IMR-90 (cell line): Measurements from ENCODE around the gene BDNF. TPM values are rescaled to one million over a fixed set of nuclear protein-coding genes. Genes with fewer than 3 reads are reported as not detected.
A peak's percentile ranks its signal among the peaks of the same experiment; 100 is the strongest.

Experiments
- ATAC-seq: fragments of 200-7000 bp; cut with Tn5 transposase; 2 replicates; pipeline ENCODE4 v1.9.1; 2020; ENCODE audit warnings: low read depth, mild to moderate bottlenecking, moderate library complexity
- BruUV-seq: library from RNA; stranded (reverse); fragments of 400-500 nt; replicated peaks from 2 replicates; lab custom pipeline; 2021; lab: Mats Ljungman, UMichigan
- CTCF ChIA-PET: fragments of 300-600 bp; formaldehyde crosslinking; extraction: SDS; loops from one replicate; lab custom pipeline; 2021; ENCODE audit warnings: antibody characterized with exemption; lab: Yijun Ruan, JAX
- POLR2A ChIA-PET: fragments of 300-600 bp; sonication (Branson Sonifier 250); formaldehyde crosslinking; loops from one replicate; lab custom pipeline; 2022; ENCODE audit warnings: antibody characterized with exemption; ENCODE audit not compliant: unreplicated experiment; lab: Charles Lee
- DNase-seq: peaks from one replicate; pipeline ENCODE4 v3.0.0; 2013
- H2AFZ ChIP-seq: replicated peaks from 2 replicates; pipeline ENCODE3; 2013; ENCODE audit warnings: low read length, mild to moderate bottlenecking; ENCODE audit not compliant: poor library complexity
- H2AK5ac ChIP-seq: 2 replicates; pipeline ENCODE4 v1.6.1; 2013; ENCODE audit warnings: low read depth, low read length, inconsistent platforms
- H2AK9ac ChIP-seq: replicated peaks from 2 replicates; pipeline ENCODE3; 2013; ENCODE audit warnings: mild to moderate bottlenecking, low read depth, low read length, moderate library complexity; ENCODE audit not compliant: poor library complexity
- H2BK120ac ChIP-seq: 2 replicates; pipeline ENCODE4 v1.6.1; 2013; ENCODE audit warnings: low read depth, low read length, inconsistent platforms
- H2BK15ac ChIP-seq: 3 replicates; pipeline ENCODE4 v1.6.1; 2013; ENCODE audit warnings: low read depth, low read length, inconsistent platforms
- H2BK20ac ChIP-seq: 2 replicates; pipeline ENCODE4 v1.6.1; 2013; ENCODE audit warnings: low read depth, mild to moderate bottlenecking, inconsistent platforms, low read length, moderate library complexity
- H2BK5ac ChIP-seq: 2 replicates; pipeline ENCODE4 v1.6.1; 2013; ENCODE audit warnings: mild to moderate bottlenecking, low read depth, low read length, inconsistent platforms; ENCODE audit not compliant: poor library complexity, severe bottlenecking
- H3K14ac ChIP-seq: replicated peaks from 2 replicates; pipeline ENCODE4 v1.6.1; 2013; ENCODE audit warnings: low read depth, low read length, inconsistent platforms
- H3K18ac ChIP-seq: 2 replicates; pipeline ENCODE4 v1.6.1; 2013; ENCODE audit warnings: low read depth, low read length, control low read depth
- H3K23ac ChIP-seq: 2 replicates; pipeline ENCODE4 v1.6.1; 2013; ENCODE audit warnings: low read depth, low read length, inconsistent platforms
- H3K27ac ChIP-seq: 2 replicates; pipeline ENCODE4 v1.5.1; 2013; ENCODE audit warnings: mild to moderate bottlenecking, control low read depth, low read length; ENCODE audit not compliant: insufficient read depth
- H3K27me3 ChIP-seq: 2 replicates; pipeline ENCODE4 v1.6.1; 2013; ENCODE audit warnings: low read length; ENCODE audit not compliant: control insufficient read depth, insufficient read depth
- H3K36me3 ChIP-seq: 2 replicates; pipeline ENCODE4 v1.6.1; 2013; ENCODE audit warnings: low read length, mixed read lengths; ENCODE audit not compliant: control insufficient read depth, insufficient read depth
- H3K4ac ChIP-seq: 2 replicates; pipeline ENCODE4 v1.6.1; 2013; ENCODE audit warnings: low read depth, low read length, inconsistent platforms
- H3K4me1 ChIP-seq: 2 replicates; pipeline ENCODE4 v1.6.1; 2013; ENCODE audit warnings: low read length, mixed read lengths; ENCODE audit not compliant: control insufficient read depth, insufficient read depth
- H3K4me2 ChIP-seq: 2 replicates; pipeline ENCODE4 v1.6.1; 2013; ENCODE audit warnings: low read depth, mild to moderate bottlenecking, control low read depth, low read length, moderate library complexity
- H3K4me3 ChIP-seq: 2 replicates; pipeline ENCODE4 v1.5.1; 2013; ENCODE audit warnings: low read depth, mild to moderate bottlenecking, control low read depth, low read length, moderate library complexity; ENCODE audit not compliant: insufficient read depth
- H3K56ac ChIP-seq: 2 replicates; pipeline ENCODE4 v1.6.1; 2013; ENCODE audit warnings: low read length, inconsistent platforms; ENCODE audit not compliant: insufficient read depth; ENCODE audit errors: extremely low read depth
- H3K79me1 ChIP-seq, 2 experiments: 2 replicates each; pipeline ENCODE4 v1.6.1; 2013; ENCODE audit warnings: low read length in 2 of 2, inconsistent platforms in 1 of 2, low read depth in 1 of 2
- H3K9ac ChIP-seq: 2 replicates; pipeline ENCODE4 v1.6.1; 2013; ENCODE audit warnings: low read depth, low read length, control low read depth
- H3K9me1 ChIP-seq: 2 replicates; pipeline ENCODE4 v1.6.1; 2013; ENCODE audit warnings: low read length, inconsistent platforms; ENCODE audit not compliant: insufficient read depth
- H3K9me3 ChIP-seq: 2 replicates; pipeline ENCODE4 v1.6.1; 2013; ENCODE audit warnings: low read length; ENCODE audit not compliant: control insufficient read depth, insufficient read depth
- H4K20me1 ChIP-seq: 2 replicates; pipeline ENCODE4 v1.6.1; 2013; ENCODE audit warnings: low read length, inconsistent platforms; ENCODE audit not compliant: insufficient read depth
- H4K5ac ChIP-seq: 2 replicates; pipeline ENCODE4 v1.6.1; 2013; ENCODE audit warnings: mild to moderate bottlenecking, low read depth, low read length, control low read depth
- H4K8ac ChIP-seq, 2 experiments: 2 replicates each; pipeline ENCODE4 v1.6.1; 2013; ENCODE audit warnings: low read depth in 2 of 2, low read length in 2 of 2, control low read depth in 1 of 2, inconsistent platforms in 1 of 2
- H4K91ac ChIP-seq: 2 replicates; pipeline ENCODE4 v1.6.1; 2013; ENCODE audit warnings: low read depth, low read length, inconsistent platforms; ENCODE audit not compliant: insufficient read depth
- ELK1 ChIP-seq: fragments of 150-350 bp; IDR thresholded peaks from 2 replicates; pipeline ENCODE4 v1.6.1; 2016; ENCODE audit warnings: low read depth, mild to moderate bottlenecking, low read length, moderate library complexity, borderline replicate concordance
- MXI1 ChIP-seq: IDR thresholded peaks from 2 replicates; pipeline ENCODE4 v1.6.1; 2012; ENCODE audit warnings: low read depth, mild to moderate bottlenecking, low read length, moderate library complexity, borderline replicate concordance
- NFE2L2 ChIP-seq: fragments of 150-350 bp; IDR thresholded peaks from 2 replicates; pipeline ENCODE4 v1.6.1; 2016; ENCODE audit warnings: low read depth, mild to moderate bottlenecking, low read length
- POLR2A ChIP-seq: IDR thresholded peaks from 2 replicates; pipeline ENCODE4 v1.6.1; 2012; ENCODE audit warnings: mild to moderate bottlenecking, low read depth, low read length
- RAD21 ChIP-seq: IDR thresholded peaks from 2 replicates; pipeline ENCODE4 v1.6.1; 2012; ENCODE audit warnings: low read length, improper control_type of control experiment
- SMC3 ChIP-seq: fragments of 150-350 bp; IDR thresholded peaks from 2 replicates; pipeline ENCODE4 v1.6.1; 2016; ENCODE audit warnings: low read depth, mild to moderate bottlenecking, antibody characterized with exemption, low read length, moderate library complexity
- WGBS, 2 experiments: methylation state at CpG; one replicate each; pipeline versions ENCODE4 v1.1.5 to v1.1.7; 2013; ENCODE audit warnings: missing lambda C conversion rate in 2 of 2; ENCODE audit not compliant: insufficient read length in 1 of 2; ENCODE audit errors: extremely low coverage in 2 of 2; 5-methylcytosine and 5-hydroxymethylcytosine counted together
- dilution Hi-C: fragments of 300-500 bp; cut with HindIII; formaldehyde crosslinking; loops from one replicate; pipeline ENCODE4 v1.14.3; 2018; ENCODE audit warnings: low sequenced_read_pairs; ENCODE audit not compliant: unreplicated experiment
- in situ Hi-C: fragments of 300-500 bp; cut with MboI; formaldehyde crosslinking; loops from 3 replicates; pipeline ENCODE4 v1.14.3; 2019; ENCODE audit warnings: low sequenced_read_pairs, inconsistent platforms, mixed read lengths
- intact Hi-C: fragments of 100-400 bp; cut with micrococcal nuclease; formaldehyde crosslinking; loops from 2 replicates; pipeline ENCODE4 v1.10.0; 2022
- polyA plus RNA-seq, 3 experiments: library from polyadenylated mRNA; depleted of rRNA; stranded (reverse); fragments of >200 nt; gene quantifications; 2 replicates each; pipeline ENCODE4 v1.2.3, GENCODE V29; 2012; ENCODE audit warnings: low replicate concordance in 1 of 3
- total RNA-seq: library from RNA; depleted of rRNA; stranded (reverse); fragments of >200 nt; gene quantifications from 2 replicates; pipeline ENCODE4 v1.2.3, GENCODE V29; 2012
- TF ChIP-seq, protein P1 (sequence below): conservative IDR thresholded peaks from 2 replicates; pipeline ENCODE4 v1.5.1; 2012; ENCODE audit warnings: mild to moderate bottlenecking, low read depth, low read length, improper control_type of control experiment

Gene BDNF
- total and polyA plus RNA-seq, 2 of the 4 experiments (the other 2 are of a cell fraction) = 94.8 to 152 TPM

DNA sequence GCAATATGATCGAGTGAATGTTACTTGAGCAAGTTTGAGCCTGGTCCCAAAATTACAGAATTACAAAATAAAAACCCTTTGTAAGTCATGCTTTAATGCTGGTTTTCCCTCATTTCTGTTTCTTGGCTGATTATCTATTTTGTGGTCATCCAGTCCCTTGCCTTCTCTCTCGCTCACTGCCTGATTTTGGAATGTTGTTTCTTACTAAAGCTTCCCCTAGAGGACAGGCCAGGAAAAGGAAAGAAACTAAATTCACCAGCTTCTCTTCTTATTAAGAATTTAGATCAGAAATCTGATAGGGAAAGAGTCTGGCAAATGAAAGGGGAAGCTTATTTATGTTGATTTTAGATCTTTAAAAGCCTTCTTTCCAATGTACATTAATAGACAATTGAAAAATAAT lies 16.6 kb upstream of the BDNF start:
- no peaks in the 10 kb centered on the region for H4K20me1 ChIP-seq
- intact Hi-C loops = loop anchor here (5.0 to 10.0 kb wide), 6 partner anchors 510 to 1615 kb away; no protein-coding TSS in a partner anchor
- no peak overlapping the region; a peak in 1 of 4 replicates for H4K8ac ChIP-seq
- ChIA-PET POLR2A (no interaction called here), CTCF (interaction anchor here (0.7 to 2.3 kb wide), 11 partner anchors 10 to 1612 kb away, joined by 3 to 8 read pairs (median 3); no protein-coding TSS in a partner anchor)
- no peak overlapping the region for H3K4ac ChIP-seq
- no peak overlapping the region for H4K5ac ChIP-seq
- peaks cover 12 to 16% of the 10 kb centered on the region in 2 experiments for H3K79me1 ChIP-seq
- H3K4me1 ChIP-seq = peaks cover 3% of the 10 kb centered on the region
- TF ChIP-seq MXI1 (no peak), SMC3 (peak; percentile 24; the same call in 1 of the 2 replicates), RAD21 (peak; percentile 49), POLR2A (no peak), NFE2L2 (no peak), ELK1 (no peak)
- TF ChIP-seq, protein P1, sequence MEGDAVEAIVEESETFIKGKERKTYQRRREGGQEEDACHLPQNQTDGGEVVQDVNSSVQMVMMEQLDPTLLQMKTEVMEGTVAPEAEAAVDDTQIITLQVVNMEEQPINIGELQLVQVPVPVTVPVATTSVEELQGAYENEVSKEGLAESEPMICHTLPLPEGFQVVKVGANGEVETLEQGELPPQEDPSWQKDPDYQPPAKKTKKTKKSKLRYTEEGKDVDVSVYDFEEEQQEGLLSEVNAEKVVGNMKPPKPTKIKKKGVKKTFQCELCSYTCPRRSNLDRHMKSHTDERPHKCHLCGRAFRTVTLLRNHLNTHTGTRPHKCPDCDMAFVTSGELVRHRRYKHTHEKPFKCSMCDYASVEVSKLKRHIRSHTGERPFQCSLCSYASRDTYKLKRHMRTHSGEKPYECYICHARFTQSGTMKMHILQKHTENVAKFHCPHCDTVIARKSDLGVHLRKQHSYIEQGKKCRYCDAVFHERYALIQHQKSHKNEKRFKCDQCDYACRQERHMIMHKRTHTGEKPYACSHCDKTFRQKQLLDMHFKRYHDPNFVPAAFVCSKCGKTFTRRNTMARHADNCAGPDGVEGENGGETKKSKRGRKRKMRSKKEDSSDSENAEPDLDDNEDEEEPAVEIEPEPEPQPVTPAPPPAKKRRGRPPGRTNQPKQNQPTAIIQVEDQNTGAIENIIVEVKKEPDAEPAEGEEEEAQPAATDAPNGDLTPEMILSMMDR = peak; percentile 60
- no peaks in the 10 kb centered on the region for H3K9me3 ChIP-seq
- in situ Hi-C loops = loop anchor here (10.0 to 25.0 kb wide), 4 partner anchors 218 to 1445 kb away; no protein-coding TSS in a partner anchor
- H3K23ac ChIP-seq = peak overlapping the region; percentile 52; the same call in 1 of the 2 replicates
- no peaks in the 10 kb centered on the region for H3K27me3 ChIP-seq
- no peak overlapping the region for H2AK5ac ChIP-seq
- WGBS, 2 experiments = no CpG with 5 or more reads among the region's 2 CpGs
- H3K14ac ChIP-seq = no peak overlapping the region
- H3K18ac ChIP-seq = no peak overlapping the region
- no peak overlapping the region for H4K91ac ChIP-seq
- no peak overlapping the region for H3K27ac ChIP-seq
- H3K4me3 ChIP-seq = no peak overlapping the region
- H3K9ac ChIP-seq = no peak overlapping the region
- DNase-seq (peak; percentile 71), ATAC-seq (no peak)
- H2BK5ac ChIP-seq = peak overlapping the region; percentile 81
- no peak overlapping the region for H2AFZ ChIP-seq
- no peaks in the 10 kb centered on the region for H3K36me3 ChIP-seq
- peaks cover 2% of the 10 kb centered on the region for H3K9me1 ChIP-seq
- no peak overlapping the region for H2BK15ac ChIP-seq
- BruUV-seq = no TSS peak
- dilution Hi-C loops = no loop called here
- H2BK20ac ChIP-seq = 0 out of 2 replicates have a peak overlapping the region, but pooled peaks have one; percentile 39
- peak overlapping the region; percentile 67 for H2BK120ac ChIP-seq
- no peak overlapping the region for H3K56ac ChIP-seq
- peak overlapping the region; percentile 2; the same call in 1 of the 2 replicates for H3K4me2 ChIP-seq
- H2AK9ac ChIP-seq = no peak overlapping the region
